ENCODE results near the gene ARGLU1. TPM values are rescaled to one million over a fixed set of nuclear protein-coding genes. Genes with fewer than 3 reads are reported as not detected.

Gene ARGLU1
- total RNA-seq, 1 experiment from 2014 or later = 31.8 TPM

DNA sequence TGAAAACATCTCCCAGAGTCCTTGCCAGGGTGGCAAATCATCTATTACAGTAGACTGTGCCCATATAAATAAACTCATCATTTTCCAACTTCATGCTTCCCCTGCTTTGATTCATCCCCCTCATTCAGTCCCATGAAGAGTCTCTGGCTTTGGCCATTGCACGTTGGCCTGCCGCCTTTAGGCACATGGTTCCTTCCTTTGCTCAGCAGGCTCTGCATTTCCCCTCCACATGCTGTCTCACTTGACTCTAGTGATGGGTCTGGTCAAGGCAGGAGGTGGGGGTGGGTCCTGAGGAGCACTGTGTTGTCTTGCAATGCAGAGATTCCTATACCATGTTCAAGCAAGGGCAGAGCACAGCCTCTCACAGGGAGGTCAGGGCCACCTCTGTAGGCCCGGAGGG lies 48.8 kb upstream of the ARGLU1 start:
- Histone ChIP-seq H3F3A (ENCODE audit: low read length, unreplicated experiment) (no peaks in the 10 kb centered on the region), H3K4me1 (ENCODE audit: insufficient read depth, low read length) (no peaks in the 10 kb centered on the region), H3K4me2 (ENCODE audit: low read length) (no peak overlapping the region), H3K27me3 (ENCODE audit: low read length) (peaks cover 14% of the 10 kb centered on the region), H3K9ac (ENCODE audit: low read length) (no peak overlapping the region), H3K36me3 (ENCODE audit: low read depth, low read length) (no peaks in the 10 kb centered on the region), H3K27ac (ENCODE audit: low read length) (no peak overlapping the region), H3K9me3 (ENCODE audit: low read length) (no peaks in the 10 kb centered on the region), H2AFZ (ENCODE audit: low read length) (no peak overlapping the region), H4K20me1 (ENCODE audit: low read length) (no peaks in the 10 kb centered on the region), H3K79me2 (ENCODE audit: low read length) (no peaks in the 10 kb centered on the region), H3K4me3 (ENCODE audit: low read length) (no peak overlapping the region), H3K9me2 (replicated peaks; ENCODE audit: low read length) (no peaks in the 10 kb centered on the region)
- ATAC-seq (no peak), DNase-seq (no peak)
- ChIA-PET CTCF (no interaction called here), POLR2A (ENCODE audit: unreplicated experiment) (no interaction called here)
- TF ChIP-seq EZH2phosphoT487 (IDR thresholded peaks at IDR 0.05; ENCODE audit: borderline replicate concordance, low read length) (no peak), EZH2 (IDR thresholded peaks at IDR 0.05; ENCODE audit: low read length, unreplicated experiment) (no peak)
- TF ChIP-seq, protein P1, sequence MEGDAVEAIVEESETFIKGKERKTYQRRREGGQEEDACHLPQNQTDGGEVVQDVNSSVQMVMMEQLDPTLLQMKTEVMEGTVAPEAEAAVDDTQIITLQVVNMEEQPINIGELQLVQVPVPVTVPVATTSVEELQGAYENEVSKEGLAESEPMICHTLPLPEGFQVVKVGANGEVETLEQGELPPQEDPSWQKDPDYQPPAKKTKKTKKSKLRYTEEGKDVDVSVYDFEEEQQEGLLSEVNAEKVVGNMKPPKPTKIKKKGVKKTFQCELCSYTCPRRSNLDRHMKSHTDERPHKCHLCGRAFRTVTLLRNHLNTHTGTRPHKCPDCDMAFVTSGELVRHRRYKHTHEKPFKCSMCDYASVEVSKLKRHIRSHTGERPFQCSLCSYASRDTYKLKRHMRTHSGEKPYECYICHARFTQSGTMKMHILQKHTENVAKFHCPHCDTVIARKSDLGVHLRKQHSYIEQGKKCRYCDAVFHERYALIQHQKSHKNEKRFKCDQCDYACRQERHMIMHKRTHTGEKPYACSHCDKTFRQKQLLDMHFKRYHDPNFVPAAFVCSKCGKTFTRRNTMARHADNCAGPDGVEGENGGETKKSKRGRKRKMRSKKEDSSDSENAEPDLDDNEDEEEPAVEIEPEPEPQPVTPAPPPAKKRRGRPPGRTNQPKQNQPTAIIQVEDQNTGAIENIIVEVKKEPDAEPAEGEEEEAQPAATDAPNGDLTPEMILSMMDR (conservative IDR thresholded peaks at IDR 0.05; ENCODE audit: low read depth, low read length) = no peak
- intact Hi-C loops (cut with micrococcal nuclease) = no loop called here
- BruUV-seq (replicated peaks) = no TSS peak

DNA sequence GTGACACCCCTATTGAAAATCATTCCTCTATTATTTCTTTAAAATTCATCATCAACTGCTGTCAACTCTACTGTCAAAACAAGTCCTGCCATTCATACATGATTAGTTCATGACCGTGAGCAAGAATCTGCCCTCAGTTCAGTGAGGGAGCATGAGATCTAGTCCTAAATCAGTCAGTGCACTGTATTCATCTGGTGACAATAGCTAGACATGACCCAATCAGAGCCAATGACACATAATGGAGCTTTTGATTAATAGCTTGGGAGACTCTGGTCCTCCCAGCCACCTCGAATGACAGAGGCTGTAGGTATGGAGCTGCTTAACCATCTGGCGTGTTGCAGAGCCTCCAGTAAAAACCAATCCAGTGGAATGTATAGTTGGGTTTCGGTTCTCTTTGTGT lies 46.9 kb upstream of the ARGLU1 start:
- no peak for DNase-seq
- Histone ChIP-seq H3K4me2 (ENCODE audit: low read length) (no peak overlapping the region), H3K9me2 (replicated peaks; ENCODE audit: low read length) (no peaks in the 10 kb centered on the region), H2AFZ (ENCODE audit: low read length) (no peak overlapping the region), H3K36me3 (ENCODE audit: low read depth, low read length) (no peaks in the 10 kb centered on the region), H3K27me3 (ENCODE audit: low read length) (no peaks in the 10 kb centered on the region), H3K4me3 (ENCODE audit: low read length) (no peak overlapping the region), H3K27ac (ENCODE audit: low read length) (no peak overlapping the region), H3K79me2 (ENCODE audit: low read length) (no peaks in the 10 kb centered on the region), H3K9me3 (ENCODE audit: low read length) (no peaks in the 10 kb centered on the region), H3K9ac (ENCODE audit: low read length) (no peak overlapping the region), H3F3A (ENCODE audit: low read length, unreplicated experiment) (no peaks in the 10 kb centered on the region), H3K4me1 (ENCODE audit: insufficient read depth, low read length) (peaks cover 8% of the 10 kb centered on the region; the same call in 1 of the 2 replicates), H4K20me1 (ENCODE audit: low read length) (no peaks in the 10 kb centered on the region)
- BruUV-seq (replicated peaks) = no TSS peak
- intact Hi-C loops (cut with micrococcal nuclease) = no loop called here
- no peak for ATAC-seq
- POLR2A ChIA-PET (ENCODE audit: unreplicated experiment) = no interaction called here
- TF ChIP-seq EZH2phosphoT487 (IDR thresholded peaks at IDR 0.05; ENCODE audit: borderline replicate concordance, low read length) (no peak), EZH2 (IDR thresholded peaks at IDR 0.05; ENCODE audit: low read length, unreplicated experiment) (no peak)
- TF ChIP-seq, protein P1 (conservative IDR thresholded peaks at IDR 0.05; ENCODE audit: low read depth, low read length) = no peak
- CTCF ChIA-PET = no interaction called here

DNA sequence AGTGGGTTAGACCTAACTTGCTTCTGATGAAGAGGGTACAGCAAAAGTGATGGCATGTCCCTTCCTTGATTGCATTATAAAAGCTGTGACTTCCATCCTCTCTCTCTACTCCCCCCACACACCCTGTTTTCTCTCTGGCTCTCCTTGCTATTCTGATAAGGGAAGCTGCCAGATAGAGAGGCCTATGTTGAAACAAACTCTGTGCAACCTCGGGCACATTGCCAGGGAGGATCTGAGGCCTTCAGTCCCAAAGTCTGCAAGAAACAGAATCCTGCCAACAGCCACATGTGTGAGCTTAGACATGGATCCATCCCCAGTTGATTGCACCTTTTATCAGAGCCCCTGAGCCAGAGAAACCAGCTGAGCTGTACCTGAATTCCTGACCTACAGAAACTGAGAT lies 44.8 kb upstream of the ARGLU1 start:
- ATAC-seq (no peak), DNase-seq (no peak)
- H2AFZ ChIP-seq (ENCODE audit: low read length) = no peak overlapping the region
- no peak overlapping the region for H3K27ac ChIP-seq (ENCODE audit: low read length)
- H3K9me3 ChIP-seq (ENCODE audit: low read length) = no peaks in the 10 kb centered on the region
- H4K20me1 ChIP-seq (ENCODE audit: low read length) = no peaks in the 10 kb centered on the region
- H3K36me3 ChIP-seq (ENCODE audit: low read depth, low read length) = no peaks in the 10 kb centered on the region
- no peak for TF ChIP-seq EZH2 (IDR thresholded peaks at IDR 0.05; ENCODE audit: low read length, unreplicated experiment)
- no peak for TF ChIP-seq EZH2phosphoT487 (IDR thresholded peaks at IDR 0.05; ENCODE audit: borderline replicate concordance, low read length)
- TF ChIP-seq, protein P1 (conservative IDR thresholded peaks at IDR 0.05; ENCODE audit: low read depth, low read length) = no peak
- H3F3A ChIP-seq (ENCODE audit: low read length, unreplicated experiment) = no peaks in the 10 kb centered on the region
- no peaks in the 10 kb centered on the region for H3K9me2 ChIP-seq (replicated peaks; ENCODE audit: low read length)
- intact Hi-C loops (cut with micrococcal nuclease) = no loop called here
- no peaks in the 10 kb centered on the region for H3K27me3 ChIP-seq (ENCODE audit: low read length)
- no peaks in the 10 kb centered on the region for H3K79me2 ChIP-seq (ENCODE audit: low read length)
- POLR2A ChIA-PET (ENCODE audit: unreplicated experiment) = no interaction called here
- no TSS peak for BruUV-seq (replicated peaks)
- CTCF ChIA-PET = no interaction called here
- H3K9ac ChIP-seq (ENCODE audit: low read length) = no peak overlapping the region
- no peak overlapping the region for H3K4me3 ChIP-seq (ENCODE audit: low read length)
- H3K4me2 ChIP-seq (ENCODE audit: low read length) = no peak overlapping the region
- peaks cover 8% of the 10 kb centered on the region; the same call in 1 of the 2 replicates for H3K4me1 ChIP-seq (ENCODE audit: insufficient read depth, low read length)

All from PC-3 (cell line).